ENCODE measurements around the gene CERK.

GRCh38 chr22:46687460-46687859, 50.6 kb downstream of the CERK start:
- TF ChIP-seq CTCF (IDR thresholded peaks at IDR 0.05; ENCODE audit: low read depth, low read length) (no peak), EZH2phosphoT487 (IDR thresholded peaks at IDR 0.05; ENCODE audit: low read depth) (no peak)

All from OCI-LY3 (cell line).